SK-N-SH treated with all-trans-retinoic acid at 6 μM for 48 hours (cell line): ENCODE measurements around the gene NRXN3.

Experiments used
- ZFP3 ChIP-seq: fragments of 250-450 bp; sonication (Bioruptor Pico); IDR thresholded peaks from 2 replicates; pipeline ENCODE4 v1.5.0; 2020; ENCODE audit warnings: mild to moderate bottlenecking, moderate library complexity
- ZNF70 ChIP-seq: fragments of 450-650 bp; formaldehyde crosslinking; IDR thresholded peaks from 2 replicates; pipeline ENCODE4 v1.5.0; 2020; ENCODE audit warnings: mild to moderate bottlenecking, moderate library complexity

DNA sequence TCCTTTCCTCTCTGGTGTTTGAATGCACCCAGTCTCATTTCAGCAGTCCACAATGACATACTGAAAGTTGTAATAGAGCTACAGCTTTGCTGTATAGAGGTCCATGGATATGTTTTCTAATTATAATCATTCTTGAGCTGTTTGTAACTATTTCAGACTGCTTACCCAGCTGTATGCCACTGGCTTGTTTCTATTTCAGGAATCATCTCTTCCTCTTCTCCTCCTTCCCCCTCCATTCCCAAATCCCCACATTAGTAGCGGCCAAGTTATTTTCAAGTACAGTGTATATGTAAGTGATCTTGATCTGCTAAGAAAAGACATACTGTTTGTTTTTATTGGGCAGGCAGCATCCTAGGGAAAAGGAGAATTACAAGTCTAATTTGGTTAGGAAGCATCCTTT, 1266.2 kb downstream of the NRXN3 start:
- TF ChIP-seq ZNF70 (no peak), ZFP3 (CRISPR knock-in tag) (no peak)
